ENCODE data around the gene WDFY3. TPM values are rescaled to one million over a fixed set of nuclear protein-coding genes. Genes with fewer than 3 reads are reported as not detected.

Gene WDFY3
- polyA plus RNA-seq, 1 donor (not counting 4 experiments of a cell fraction or from before 2014, with no cell fraction given), result 28.5 TPM

- H3K9me3 ChIP-seq (ENCODE audit: control insufficient read depth, low read depth, low read length), result no peaks in the 10 kb centered on the region
- no peak overlapping the region for H3K4me3 ChIP-seq (ENCODE audit: control insufficient read depth in 2 of 3, extremely low read depth in 1 of 3, insufficient read depth in 2 of 3, low read depth in 1 of 3, low read length in 3 of 3)
- no peaks in the 10 kb centered on the region for H3K27me3 ChIP-seq (ENCODE audit: control insufficient read depth, extremely low read depth, insufficient read depth, low read length)
- TF ChIP-seq CTCF (optimal IDR thresholded peaks at IDR 0.05 in 1 of 3, IDR thresholded peaks at IDR 0.05 in 1 of 3, conservative IDR thresholded peaks at IDR 0.05 in 1 of 3; ENCODE audit: extremely low read depth in 1 of 3, insufficient read depth in 2 of 3, low read length in 3 of 3), result no peak
- dilution Hi-C loops (cut with MboI; ENCODE audit: extremely low pct_ligation_motif_present, low sequenced_read_pairs), result no loop called here
- H4K20me1 ChIP-seq (ENCODE audit: control insufficient read depth, extremely low read depth, insufficient read depth, low read length), result no peaks in the 10 kb centered on the region
- no peaks in the 10 kb centered on the region for H3K79me2 ChIP-seq (ENCODE audit: control insufficient read depth, insufficient read depth, low read length)
- no peak overlapping the region for H3K27ac ChIP-seq (ENCODE audit: control insufficient read depth, insufficient read depth, low read length)
- FAIRE-seq, result no peak
- H3K4me1 ChIP-seq (ENCODE audit: control insufficient read depth, extremely low read depth, insufficient read depth, low read length), result no peaks in the 10 kb centered on the region
- H3K4me2 ChIP-seq (ENCODE audit: control insufficient read depth, extremely low read depth, insufficient read depth, low read depth, low read length), result no peak overlapping the region
- H3K36me3 ChIP-seq (ENCODE audit: control insufficient read depth in 2 of 2, extremely low read depth in 1 of 2, insufficient read depth in 2 of 2, low read length in 2 of 2), result peaks cover 8 to 9% of the 10 kb centered on the region in 2 experiments
- H3K9me1 ChIP-seq (ENCODE audit: control insufficient read depth, extremely low read depth, insufficient read depth, low read length), result no peaks in the 10 kb centered on the region
- H3K9ac ChIP-seq (ENCODE audit: control insufficient read depth, extremely low read depth, insufficient read depth, low read length), result no peak overlapping the region
- no peak overlapping the region for H2AFZ ChIP-seq (ENCODE audit: control insufficient read depth, low read length)
- DNase-seq (ENCODE audit: low read depth, low spot score), result no peak
These were observed 118.1 kb downstream of the WDFY3 start for GRCh38 chr4:84848432-84848831.

- no peak overlapping the region for H3K4me2 ChIP-seq (ENCODE audit: control insufficient read depth, extremely low read depth, insufficient read depth, low read depth, low read length)
- H3K4me1 ChIP-seq (ENCODE audit: control insufficient read depth, extremely low read depth, insufficient read depth, low read length), result no peaks in the 10 kb centered on the region
- no peaks in the 10 kb centered on the region for H3K9me1 ChIP-seq (ENCODE audit: control insufficient read depth, extremely low read depth, insufficient read depth, low read length)
- dilution Hi-C loops (cut with MboI; ENCODE audit: extremely low pct_ligation_motif_present, low sequenced_read_pairs), result no loop called here
- H3K27ac ChIP-seq (ENCODE audit: control insufficient read depth, insufficient read depth, low read length), result no peak overlapping the region
- DNase-seq (ENCODE audit: low read depth, low spot score) (no peak), FAIRE-seq (no peak)
- TF ChIP-seq CTCF (optimal IDR thresholded peaks at IDR 0.05 in 1 of 3, IDR thresholded peaks at IDR 0.05 in 1 of 3, conservative IDR thresholded peaks at IDR 0.05 in 1 of 3; ENCODE audit: extremely low read depth in 1 of 3, insufficient read depth in 2 of 3, low read length in 3 of 3) (no peak), EZH2 (IDR thresholded peaks at IDR 0.05; ENCODE audit: low read length) (no peak)
- no peak overlapping the region for H3K4me3 ChIP-seq (ENCODE audit: control insufficient read depth in 2 of 3, extremely low read depth in 1 of 3, insufficient read depth in 2 of 3, low read depth in 1 of 3, low read length in 3 of 3)
- no peaks in the 10 kb centered on the region for H4K20me1 ChIP-seq (ENCODE audit: control insufficient read depth, extremely low read depth, insufficient read depth, low read length)
- no peak overlapping the region for H3K9ac ChIP-seq (ENCODE audit: control insufficient read depth, extremely low read depth, insufficient read depth, low read length)
- H3K36me3 ChIP-seq (ENCODE audit: control insufficient read depth in 2 of 2, extremely low read depth in 1 of 2, insufficient read depth in 2 of 2, low read length in 2 of 2), result peaks cover 8 to 9% of the 10 kb centered on the region in 2 experiments
- no peaks in the 10 kb centered on the region for H3K27me3 ChIP-seq (ENCODE audit: control insufficient read depth, extremely low read depth, insufficient read depth, low read length)
- no peaks in the 10 kb centered on the region for H3K79me2 ChIP-seq (ENCODE audit: control insufficient read depth, insufficient read depth, low read length)
- H2AFZ ChIP-seq (ENCODE audit: control insufficient read depth, low read length), result no peak overlapping the region
- H3K9me3 ChIP-seq (ENCODE audit: control insufficient read depth, low read depth, low read length), result no peaks in the 10 kb centered on the region
These were observed 118.5 kb downstream of the WDFY3 start for GRCh38 chr4:84847978-84848377.
